Measurements from ENCODE around the gene TSSC4.
A peak's percentile ranks its signal among the peaks of the same experiment; 100 is the strongest.

Gene TSSC4

GRCh38 chr11:2387266-2387987 is 13.1 kb upstream of the TSSC4 start:
- no peak for DNase-seq

- DNase-seq: no peak
Measured at GRCh38 chr11:2388431-2389376, 11.8 kb upstream of the TSSC4 start.

- DNase-seq: no peak
Measured at GRCh38 chr11:2389377-2390026, 11.0 kb upstream of the TSSC4 start.

GRCh38 chr11:2390091-2390724 is 10.3 kb upstream of the TSSC4 start:
- no peak for DNase-seq

GRCh38 chr11:2390725-2391151 is 9.8 kb upstream of the TSSC4 start:
- DNase-seq: peak; percentile 85

GRCh38 chr11:2391181-2391975 is 9.2 kb upstream of the TSSC4 start:
- DNase-seq: no peak

GRCh38 chr11:2392241-2392959 is 8.2 kb upstream of the TSSC4 start:
- DNase-seq: no peak

GRCh38 chr11:2393111-2393868 is 7.3 kb upstream of the TSSC4 start:
- DNase-seq: no peak

- no peak for DNase-seq
Measured at GRCh38 chr11:2393941-2394817, 6.4 kb upstream of the TSSC4 start.

- DNase-seq: no peak
Measured at GRCh38 chr11:2394818-2395105, 5.8 kb upstream of the TSSC4 start.

- DNase-seq: no peak
Measured at GRCh38 chr11:2395211-2395730, 5.3 kb upstream of the TSSC4 start.

- no peak for DNase-seq
Measured at GRCh38 chr11:2395856-2396255, 4.7 kb upstream of the TSSC4 start.

GRCh38 chr11:2396471-2396870 is 4.1 kb upstream of the TSSC4 start:
- no peak for DNase-seq

- no peak for DNase-seq
Measured at GRCh38 chr11:2397005-2397404, 3.5 kb upstream of the TSSC4 start.

- DNase-seq: no peak
Measured at GRCh38 chr11:2398664-2399355, 1.7 kb upstream of the TSSC4 start.

- peak; percentile 9 for DNase-seq
Measured at GRCh38 chr11:2399488-2400068, 972 bp upstream of the TSSC4 start.

GRCh38 chr11:2400762-2401435 is 349 bp downstream of the TSSC4 start:
- DNase-seq: no peak

GRCh38 chr11:2401436-2401984 is 960 bp downstream of the TSSC4 start:
- no peak for DNase-seq
